ENCODE data around the gene ATXN7. TPM values are rescaled to one million over a fixed set of nuclear protein-coding genes. Genes with fewer than 3 reads are reported as not detected.

ATXN7 gene
- total and polyA plus RNA-seq, 10 of the 15 experiments (the other 5 are each of a cell fraction or from before 2014, with no cell fraction given), result 0.83 to 24.6 (median 8.5) TPM

DNA sequence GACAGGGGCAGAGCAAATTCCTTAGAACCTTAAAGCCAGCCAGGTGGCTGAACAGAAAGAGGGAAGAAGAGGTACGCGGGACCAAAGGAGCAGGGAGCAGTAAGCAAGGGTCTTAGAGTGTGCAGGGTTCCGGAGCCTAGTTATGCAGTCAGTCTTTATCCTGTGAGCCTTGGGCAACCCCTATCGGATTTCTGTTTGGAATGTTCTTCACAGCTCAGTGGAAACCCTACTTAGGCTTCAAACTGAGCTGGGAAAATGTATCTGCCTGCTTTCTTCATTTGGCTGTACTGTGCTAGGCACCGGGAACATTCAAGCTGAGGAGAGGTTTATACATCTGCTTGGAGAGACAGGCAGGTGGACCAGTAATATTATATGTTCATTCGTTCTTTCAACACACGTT is 122.5 kb downstream of the ATXN7 start:
- Histone ChIP-seq H4K20me1 (ENCODE audit: control insufficient read depth, insufficient read depth) (no peaks in the 10 kb centered on the region), H3K36me3 (ENCODE audit: control insufficient read depth in 2 of 2, insufficient read depth in 2 of 2, low read length in 1 of 2) (peaks cover 17 to 30% of the 10 kb centered on the region in 2 experiments), H3K4me1 (ENCODE audit: control insufficient read depth, insufficient read depth, low read length) (no peaks in the 10 kb centered on the region), H3K27me3 (replicated peaks in 1 of 2; ENCODE audit: control insufficient read depth in 2 of 2, insufficient read depth in 2 of 2, low read length in 1 of 2) (no peaks in the 10 kb centered on the region), H3K9me3 (replicated peaks; ENCODE audit: control insufficient read depth, insufficient read depth, low read length) (no peaks in the 10 kb centered on the region), H3K27ac (ENCODE audit: control insufficient read depth, insufficient read depth) (no peak overlapping the region), H3K4me2 (ENCODE audit: control insufficient read depth, insufficient read depth) (no peak overlapping the region), H3K79me2 (ENCODE audit: control insufficient read depth, insufficient read depth, low read length) (no peaks in the 10 kb centered on the region), H2AFZ (ENCODE audit: control insufficient read depth, low read depth, low read length) (no peak overlapping the region), H3K4me3 (no peak overlapping the region), H3K9ac (ENCODE audit: control insufficient read depth, insufficient read depth, low read length) (no peak overlapping the region)
- FAIRE-seq (no peak), ATAC-seq (no peak), DNase-seq (ENCODE audit: low read depth, low spot score) (no peak)
- ChIA-PET CTCF (interaction anchor here (0.9 kb wide), 1 partner anchor 10 kb away, joined by 3 read pairs; no protein-coding TSS in a partner anchor), SMC1A (ENCODE audit: uncharacterized antibody, unreplicated experiment) (interaction anchor here (0.6 kb wide), 1 partner anchor 10 kb away, joined by 4 read pairs; no protein-coding TSS in a partner anchor), POLR2A (no interaction called here), RAD21 (ENCODE audit: unreplicated experiment) (no interaction called here)
- intact Hi-C loops (cut with micrococcal nuclease; ENCODE audit: unreplicated experiment) (no loop called here), in situ Hi-C loops (cut with MboI) (no loop called here)
- BruUV-seq (replicated peaks), result no TSS peak
- TF ChIP-seq, protein P1, sequence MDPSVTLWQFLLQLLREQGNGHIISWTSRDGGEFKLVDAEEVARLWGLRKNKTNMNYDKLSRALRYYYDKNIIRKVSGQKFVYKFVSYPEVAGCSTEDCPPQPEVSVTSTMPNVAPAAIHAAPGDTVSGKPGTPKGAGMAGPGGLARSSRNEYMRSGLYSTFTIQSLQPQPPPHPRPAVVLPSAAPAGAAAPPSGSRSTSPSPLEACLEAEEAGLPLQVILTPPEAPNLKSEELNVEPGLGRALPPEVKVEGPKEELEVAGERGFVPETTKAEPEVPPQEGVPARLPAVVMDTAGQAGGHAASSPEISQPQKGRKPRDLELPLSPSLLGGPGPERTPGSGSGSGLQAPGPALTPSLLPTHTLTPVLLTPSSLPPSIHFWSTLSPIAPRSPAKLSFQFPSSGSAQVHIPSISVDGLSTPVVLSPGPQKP (IDR thresholded peaks at IDR 0.05; ENCODE audit: low read depth, low read length), result no peak
- TF ChIP-seq BMI1 (IDR thresholded peaks at IDR 0.05; ENCODE audit: borderline replicate concordance), result no peak
- 98% methylated on average over 7 of the region's 7 CpGs for WGBS (ENCODE audit: insufficient coverage, insufficient replicate concordance, low lambda C conversion rate, missing lambda C conversion rate)

- Histone ChIP-seq H3K27me3 (replicated peaks in 1 of 2; ENCODE audit: control insufficient read depth in 2 of 2, insufficient read depth in 2 of 2, low read length in 1 of 2) (no peaks in the 10 kb centered on the region), H2AFZ (ENCODE audit: control insufficient read depth, low read depth, low read length) (no peak overlapping the region), H3K79me2 (ENCODE audit: control insufficient read depth, insufficient read depth, low read length) (no peaks in the 10 kb centered on the region), H3K4me2 (ENCODE audit: control insufficient read depth, insufficient read depth) (no peak overlapping the region), H3K9ac (ENCODE audit: control insufficient read depth, insufficient read depth, low read length) (no peak overlapping the region), H3K4me1 (ENCODE audit: control insufficient read depth, insufficient read depth, low read length) (no peaks in the 10 kb centered on the region), H3K36me3 (ENCODE audit: control insufficient read depth in 2 of 2, insufficient read depth in 2 of 2, low read length in 1 of 2) (peaks cover 16 to 30% of the 10 kb centered on the region in 2 experiments), H3K9me3 (replicated peaks; ENCODE audit: control insufficient read depth, insufficient read depth, low read length) (no peaks in the 10 kb centered on the region), H3K4me3 (no peak overlapping the region), H3K27ac (ENCODE audit: control insufficient read depth, insufficient read depth) (no peak overlapping the region), H4K20me1 (ENCODE audit: control insufficient read depth, insufficient read depth) (no peaks in the 10 kb centered on the region)
- FAIRE-seq (no peak), ATAC-seq (no peak), DNase-seq (ENCODE audit: low read depth, low spot score) (no peak)
- intact Hi-C loops (cut with micrococcal nuclease; ENCODE audit: unreplicated experiment), result no loop called here
- POLR2A ChIA-PET, result no interaction called here
- RAD21 ChIA-PET (ENCODE audit: unreplicated experiment), result no interaction called here
- in situ Hi-C loops (cut with MboI), result no loop called here
- TF ChIP-seq EP300 (IDR thresholded peaks at IDR 0.05; ENCODE audit: borderline replicate concordance in 1 of 2, control insufficient read depth in 1 of 2, low read depth in 2 of 2, low read length in 2 of 2), result no peak
- TF ChIP-seq SREBF2 (IDR thresholded peaks at IDR 0.05; ENCODE audit: low read length), result no peak
- TF ChIP-seq, protein P2, sequence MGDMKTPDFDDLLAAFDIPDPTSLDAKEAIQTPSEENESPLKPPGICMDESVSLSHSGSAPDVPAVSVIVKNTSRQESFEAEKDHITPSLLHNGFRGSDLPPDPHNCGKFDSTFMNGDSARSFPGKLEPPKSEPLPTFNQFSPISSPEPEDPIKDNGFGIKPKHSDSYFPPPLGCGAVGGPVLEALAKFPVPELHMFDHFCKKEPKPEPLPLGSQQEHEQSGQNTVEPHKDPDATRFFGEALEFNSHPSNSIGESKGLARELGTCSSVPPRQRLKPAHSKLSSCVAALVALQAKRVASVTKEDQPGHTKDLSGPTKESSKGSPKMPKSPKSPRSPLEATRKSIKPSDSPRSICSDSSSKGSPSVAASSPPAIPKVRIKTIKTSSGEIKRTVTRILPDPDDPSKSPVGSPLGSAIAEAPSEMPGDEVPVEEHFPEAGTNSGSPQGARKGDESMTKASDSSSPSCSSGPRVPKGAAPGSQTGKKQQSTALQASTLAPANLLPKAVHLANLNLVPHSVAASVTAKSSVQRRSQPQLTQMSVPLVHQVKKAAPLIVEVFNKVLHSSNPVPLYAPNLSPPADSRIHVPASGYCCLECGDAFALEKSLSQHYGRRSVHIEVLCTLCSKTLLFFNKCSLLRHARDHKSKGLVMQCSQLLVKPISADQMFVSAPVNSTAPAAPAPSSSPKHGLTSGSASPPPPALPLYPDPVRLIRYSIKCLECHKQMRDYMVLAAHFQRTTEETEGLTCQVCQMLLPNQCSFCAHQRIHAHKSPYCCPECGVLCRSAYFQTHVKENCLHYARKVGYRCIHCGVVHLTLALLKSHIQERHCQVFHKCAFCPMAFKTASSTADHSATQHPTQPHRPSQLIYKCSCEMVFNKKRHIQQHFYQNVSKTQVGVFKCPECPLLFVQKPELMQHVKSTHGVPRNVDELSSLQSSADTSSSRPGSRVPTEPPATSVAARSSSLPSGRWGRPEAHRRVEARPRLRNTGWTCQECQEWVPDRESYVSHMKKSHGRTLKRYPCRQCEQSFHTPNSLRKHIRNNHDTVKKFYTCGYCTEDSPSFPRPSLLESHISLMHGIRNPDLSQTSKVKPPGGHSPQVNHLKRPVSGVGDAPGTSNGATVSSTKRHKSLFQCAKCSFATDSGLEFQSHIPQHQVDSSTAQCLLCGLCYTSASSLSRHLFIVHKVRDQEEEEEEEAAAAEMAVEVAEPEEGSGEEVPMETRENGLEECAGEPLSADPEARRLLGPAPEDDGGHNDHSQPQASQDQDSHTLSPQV (IDR thresholded peaks at IDR 0.05), result no peak
- no peak for TF ChIP-seq FOS (IDR thresholded peaks at IDR 0.05; ENCODE audit: borderline replicate concordance, extremely low read depth, insufficient read length)
- TF ChIP-seq KLF5 (IDR thresholded peaks at IDR 0.05; ENCODE audit: partially characterized antibody), result no peak
- no peak for TF ChIP-seq BCLAF1 (IDR thresholded peaks at IDR 0.05)
- CTCF ChIA-PET, result interaction anchor here (0.9 kb wide), 1 partner anchor 10 kb away, joined by 3 read pairs; no protein-coding TSS in a partner anchor
- SMC1A ChIA-PET (ENCODE audit: uncharacterized antibody, unreplicated experiment), result no interaction called here
- no TSS peak for BruUV-seq (replicated peaks)
- 68% methylated on average over 2 of the region's 2 CpGs for WGBS (ENCODE audit: insufficient coverage, insufficient replicate concordance, low lambda C conversion rate, missing lambda C conversion rate)
Measured at GRCh38 chr3:63986831-63987230, 123.2 kb downstream of the ATXN7 start.

Measured in GM12878 (cell line).